ENCODE measurements around the gene PMP22. TPM values are rescaled to one million over a fixed set of nuclear protein-coding genes. Genes with fewer than 3 reads are reported as not detected.

The PMP22 gene
- total and polyA plus RNA-seq, 2 of the 13 experiments (the other 11 are each of a cell fraction or from before 2014, with no cell fraction given) = 5.7 to 6.2 TPM

- Histone ChIP-seq H2AFZ (ENCODE audit: low read length) (no peak overlapping the region), H3K9me3 (ENCODE audit: low read length) (no peaks in the 10 kb centered on the region), H3K4me1 (ENCODE audit: insufficient read depth, low read length) (peaks cover 9% of the 10 kb centered on the region; the same call in 1 of the 2 replicates), H4K20me1 (ENCODE audit: insufficient read depth, low read length) (no peaks in the 10 kb centered on the region), H3K27ac (ENCODE audit: extremely low read length, insufficient read depth, low read length) (no peak overlapping the region), H3K9ac (ENCODE audit: insufficient read depth, low read depth, low read length) (no peak overlapping the region), H3K79me2 (ENCODE audit: insufficient read depth, low read length) (no peaks in the 10 kb centered on the region), H3K4me3 (replicated peaks in 1 of 3; ENCODE audit: insufficient read depth in 1 of 3, low read depth in 2 of 3, low read length in 3 of 3) (no peak overlapping the region), H3K4me2 (ENCODE audit: low read depth, low read length) (no peak overlapping the region), H3K27me3 (ENCODE audit: control insufficient read depth in 1 of 2, insufficient read depth in 2 of 2, low read length in 2 of 2) (peaks cover 0 to 20% of the 10 kb centered on the region in 2 experiments; a peak in 4 of 5 replicates), H3K36me3 (replicated peaks in 1 of 2; ENCODE audit: control insufficient read depth in 1 of 2, insufficient read depth in 2 of 2, low read length in 2 of 2) (no peaks in the 10 kb centered on the region)
- BruUV-seq (replicated peaks) = no TSS peak
- WGBS (ENCODE audit: low lambda C conversion rate) = 35% methylated on average over 6 of the region's 6 CpGs
- ChIA-PET CTCF (ENCODE audit: low intra/inter-chr PET ratio, low total read pairs) (no interaction called here), POLR2A (no interaction called here)
- intact Hi-C loops (cut with micrococcal nuclease; ENCODE audit: unreplicated experiment) = no loop called here
- DNase-seq (ENCODE audit: low spot score) (no peak), ATAC-seq (no peak), FAIRE-seq (no peak)
- TF ChIP-seq ZIK1 (CRISPR knock-in tag; IDR thresholded peaks at IDR 0.05; ENCODE audit: borderline replicate concordance, low read depth) (no peak), TRIM22 (IDR thresholded peaks at IDR 0.05) (no peak), KDM4B (CRISPR knock-in tag; IDR thresholded peaks at IDR 0.05) (no peak), SAFB2 (CRISPR knock-in tag; IDR thresholded peaks at IDR 0.05; ENCODE audit: borderline replicate concordance, low read depth) (no peak)
- in situ Hi-C loops (cut with HindIII; ENCODE audit: extremely low pct_ligation_motif_present, low pct_unique_long_range_greater_than_20kb) = no loop called here
These were observed 83.3 kb downstream of the PMP22 start for GRCh38 chr17:15181816-15182215.

- H3K79me2 ChIP-seq (ENCODE audit: insufficient read depth, low read length) = no peaks in the 10 kb centered on the region
- in situ Hi-C loops (cut with HindIII; ENCODE audit: extremely low pct_ligation_motif_present, low pct_unique_long_range_greater_than_20kb) = no loop called here
- WGBS (ENCODE audit: low lambda C conversion rate) = 5% methylated on average over 4 of the region's 8 CpGs
- no peaks in the 10 kb centered on the region for H3K9me3 ChIP-seq (ENCODE audit: low read length)
- BruUV-seq (replicated peaks) = no TSS peak
- FAIRE-seq (no peak), DNase-seq (ENCODE audit: low spot score) (no peak), ATAC-seq (no peak)
- H3K36me3 ChIP-seq (replicated peaks in 1 of 2; ENCODE audit: control insufficient read depth in 1 of 2, insufficient read depth in 2 of 2, low read length in 2 of 2) = no peaks in the 10 kb centered on the region
- peaks cover 9% of the 10 kb centered on the region; the same call in 1 of the 2 replicates for H3K4me1 ChIP-seq (ENCODE audit: insufficient read depth, low read length)
- TF ChIP-seq TFE3 (CRISPR knock-in tag; IDR thresholded peaks at IDR 0.05) = no peak
- H3K4me2 ChIP-seq (ENCODE audit: low read depth, low read length) = no peak overlapping the region
- H3K27me3 ChIP-seq (ENCODE audit: control insufficient read depth in 1 of 2, insufficient read depth in 2 of 2, low read length in 2 of 2) = peaks cover 0 to 20% of the 10 kb centered on the region in 2 experiments; a peak in 4 of 5 replicates
- ChIA-PET POLR2A (no interaction called here), CTCF (ENCODE audit: low intra/inter-chr PET ratio, low total read pairs) (no interaction called here)
- no peak overlapping the region for H3K4me3 ChIP-seq (replicated peaks in 1 of 3; ENCODE audit: insufficient read depth in 1 of 3, low read depth in 2 of 3, low read length in 3 of 3)
- H2AFZ ChIP-seq (ENCODE audit: low read length) = no peak overlapping the region
- no peak overlapping the region for H3K27ac ChIP-seq (ENCODE audit: extremely low read length, insufficient read depth, low read length)
- intact Hi-C loops (cut with micrococcal nuclease; ENCODE audit: unreplicated experiment) = no loop called here
- no peak overlapping the region for H3K9ac ChIP-seq (ENCODE audit: insufficient read depth, low read depth, low read length)
- H4K20me1 ChIP-seq (ENCODE audit: insufficient read depth, low read length) = no peaks in the 10 kb centered on the region
These were observed 83.8 kb downstream of the PMP22 start for GRCh38 chr17:15181333-15181732.

Data from HepG2 (cell line).